GM21381 (cell line): ENCODE data around the gene G6PC2.
"Not testable (repeated sequence)": the region's sequence is repeated elsewhere in the genome, so short reads cannot be mapped to it uniquely, and the experiment has no call there.

Source experiments
- ATAC-seq: cut with Tn5 transposase; IDR thresholded peaks from one replicate; pipeline ENCODE4 v1.9.1; 2021; ENCODE audit warnings: mild to moderate bottlenecking, moderate library complexity; ENCODE audit not compliant: unreplicated experiment

The G6PC2 gene

DNA sequence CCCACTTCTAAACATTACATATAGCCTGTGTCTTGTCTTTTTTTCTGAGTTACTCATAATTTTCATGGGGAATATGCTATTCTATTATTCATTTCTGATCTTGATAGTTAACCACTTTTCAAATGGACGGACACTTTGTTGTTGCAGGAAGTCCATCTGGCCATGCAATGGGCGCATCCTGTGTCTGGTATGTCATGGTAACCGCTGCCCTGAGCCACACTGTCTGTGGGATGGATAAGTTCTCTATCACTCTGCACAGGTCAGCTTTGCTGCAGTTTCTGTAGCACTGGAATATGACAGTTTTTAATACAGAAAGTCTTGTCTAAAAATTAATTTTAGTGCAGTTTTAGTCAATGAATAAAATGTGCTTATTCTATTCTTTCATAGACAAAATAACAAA, 3.3 kb downstream of the G6PC2 start:
- ATAC-seq: no peak

DNA sequence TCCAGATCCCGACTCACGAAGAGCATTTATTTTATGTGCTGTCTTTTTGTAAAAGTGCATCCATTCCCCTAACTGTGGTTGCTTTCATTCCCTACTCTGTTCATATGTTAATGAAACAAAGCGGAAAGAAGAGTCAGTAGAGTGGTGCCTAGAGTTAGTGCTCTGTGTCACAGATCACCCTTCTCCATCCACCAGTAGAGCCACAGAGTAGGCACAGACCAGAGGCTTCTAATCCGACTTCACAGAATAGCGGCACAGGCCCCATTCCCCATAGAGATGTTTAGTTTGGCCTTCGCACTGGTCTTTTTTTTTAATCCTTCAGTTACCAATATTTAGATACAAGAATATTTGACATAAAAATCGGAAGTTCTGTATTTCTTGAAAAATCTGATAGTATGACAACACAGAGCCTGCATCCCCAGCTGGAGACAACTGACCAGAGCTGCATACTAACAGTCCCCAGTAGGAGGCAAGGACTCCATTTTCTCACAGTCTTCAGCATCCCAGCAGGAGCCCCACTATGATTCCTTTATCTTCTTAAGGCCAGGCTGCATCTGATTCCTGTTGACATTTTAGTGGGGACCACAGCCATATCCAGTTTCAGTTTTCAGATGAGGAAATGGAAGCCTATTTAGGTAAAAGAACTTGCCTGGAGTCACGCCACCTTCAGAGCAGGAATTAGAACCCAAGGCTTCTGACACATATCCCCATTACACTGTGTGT, 7.0 kb downstream of the G6PC2 start:
- no peak for ATAC-seq

DNA sequence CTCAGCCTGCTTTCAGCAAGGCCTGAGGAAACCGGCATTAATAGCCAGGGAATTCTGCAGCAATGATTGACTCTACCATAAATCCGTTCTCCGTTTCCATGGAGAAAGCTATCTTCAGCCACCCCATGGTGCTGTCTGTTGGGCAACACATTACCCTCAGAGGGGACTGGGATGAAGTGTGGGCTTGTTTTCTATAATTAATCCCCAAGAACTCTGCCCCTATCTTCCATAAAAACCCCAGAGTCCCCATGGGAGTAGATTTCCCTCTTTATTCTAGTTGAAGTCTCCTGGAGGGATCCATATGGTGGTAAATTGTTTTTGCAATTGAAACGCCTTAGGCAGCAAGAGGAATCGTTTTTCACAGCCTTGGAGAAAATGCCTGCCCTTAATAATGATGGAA, 9.2 kb downstream of the G6PC2 start:
- ATAC-seq: no peak

DNA sequence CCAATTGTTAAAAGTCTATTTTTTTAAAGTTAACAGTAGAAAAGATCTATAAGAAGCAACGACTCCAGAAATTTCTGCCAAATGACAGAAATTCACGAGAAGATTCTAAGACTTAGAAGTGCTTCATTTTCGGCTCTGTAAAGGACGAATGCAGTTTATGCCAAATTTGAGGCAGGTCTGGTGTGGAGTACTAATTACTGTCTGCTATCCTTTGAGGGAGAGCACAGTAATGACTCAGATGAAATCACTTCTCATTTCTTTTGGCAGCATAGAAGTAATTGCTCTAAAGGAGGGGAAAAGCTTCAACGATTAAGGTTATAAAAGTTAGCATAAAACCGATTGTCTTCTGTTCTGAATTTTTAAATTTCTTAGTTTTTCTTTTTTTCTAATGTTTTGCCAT, 11.4 kb downstream of the G6PC2 start:
- ATAC-seq: no peak

DNA sequence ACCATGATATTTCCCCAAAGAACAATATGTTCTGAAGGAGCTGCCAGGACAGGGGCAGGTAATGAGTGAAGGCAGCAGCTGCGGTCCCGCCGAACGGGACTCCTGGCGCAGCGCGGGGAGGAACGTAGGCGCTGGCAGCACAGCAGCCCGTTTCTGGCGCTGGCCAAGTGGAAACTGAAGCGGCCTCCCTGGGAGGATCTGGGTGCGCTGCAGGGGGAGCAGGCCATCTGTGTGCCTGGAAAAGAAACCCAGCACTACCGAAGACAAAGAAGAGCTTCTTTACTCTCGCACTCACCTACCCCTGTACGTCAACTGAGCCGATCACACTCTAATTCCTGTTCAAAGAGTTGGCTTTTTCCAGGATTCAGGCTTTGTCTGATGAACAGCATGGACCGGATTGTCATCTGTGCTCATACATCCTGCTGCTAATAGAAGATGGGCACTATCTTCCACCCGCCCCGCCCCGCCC, 11.8 kb downstream of the G6PC2 start:
- no peak for ATAC-seq

DNA sequence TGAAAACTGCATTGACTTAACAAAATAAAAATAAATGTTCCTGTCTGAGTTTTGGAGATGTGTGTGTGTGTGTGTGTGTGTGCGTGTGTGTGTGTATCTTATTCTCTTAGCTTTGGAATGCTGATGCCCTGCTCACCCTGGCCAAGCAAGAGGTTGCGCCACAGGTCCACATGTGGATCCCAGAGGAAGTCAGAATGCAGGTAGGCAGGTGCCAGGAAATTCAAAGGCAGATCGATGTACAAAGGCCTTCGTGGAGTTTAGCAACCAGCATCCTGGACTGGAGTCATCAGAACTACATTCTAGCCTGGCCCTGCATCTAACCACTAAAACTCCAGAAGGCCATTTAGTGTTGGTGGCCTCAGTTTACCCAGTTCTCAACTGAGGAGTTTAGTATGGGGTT, 12.4 kb downstream of the G6PC2 start:
- no peak for ATAC-seq

DNA sequence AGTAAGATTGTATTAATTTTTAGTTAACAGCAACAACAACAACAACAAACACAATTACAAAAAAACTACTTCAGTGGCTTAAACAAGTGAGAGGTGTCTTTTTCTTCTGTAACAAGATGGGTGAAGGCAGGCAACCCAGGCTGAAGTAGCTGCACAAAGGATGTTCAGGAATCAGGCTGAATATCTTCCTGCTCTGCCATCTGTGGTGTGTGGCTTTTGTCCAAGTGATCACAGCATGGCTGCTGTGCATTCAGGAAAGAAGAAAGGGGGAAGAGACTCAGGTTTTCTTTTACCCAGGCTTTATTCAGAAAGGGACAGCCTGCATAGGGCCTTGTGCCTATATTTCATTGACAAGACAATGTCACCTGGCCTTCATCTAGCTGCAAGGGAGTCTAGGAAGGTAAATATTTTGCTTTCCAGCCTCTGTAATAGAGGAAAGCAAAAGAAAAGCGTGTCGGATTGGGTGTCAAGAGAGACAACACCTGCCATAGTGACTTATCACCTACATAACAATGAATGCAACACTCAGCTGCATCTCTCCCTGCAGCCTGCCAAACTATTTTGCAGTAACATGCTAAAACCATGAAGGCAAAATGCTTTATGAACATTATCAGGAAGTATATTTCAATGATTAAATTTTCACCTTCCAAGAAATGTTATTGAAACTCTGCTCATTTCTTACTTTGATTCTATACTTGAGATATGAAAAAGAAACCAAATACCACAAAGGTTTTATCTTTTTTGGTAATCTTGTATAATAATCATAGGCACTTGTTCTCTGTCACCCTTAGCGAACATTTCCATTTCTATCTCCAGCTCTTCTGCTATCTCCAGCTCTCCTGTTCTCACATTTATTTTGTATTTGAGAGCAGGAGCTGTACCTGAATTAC, 14.6 kb downstream of the G6PC2 start:
- ATAC-seq: no peak

DNA sequence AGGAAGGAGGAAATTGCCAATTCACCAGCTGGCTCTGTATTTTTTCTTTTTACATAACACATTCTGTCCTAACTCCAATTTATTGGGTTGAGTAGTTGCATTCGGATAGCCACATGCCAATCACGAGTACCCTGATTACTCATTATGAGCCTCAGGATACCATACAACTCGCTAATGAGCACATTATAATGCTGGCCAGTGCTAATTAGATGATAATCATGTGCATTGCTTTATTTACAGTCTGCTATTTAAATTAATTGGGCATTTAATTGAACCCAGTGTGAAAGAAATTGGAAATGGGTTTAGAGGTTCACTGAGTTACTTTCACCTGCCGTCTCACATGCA, 15.2 kb downstream of the G6PC2 start:
- no peak for ATAC-seq

DNA sequence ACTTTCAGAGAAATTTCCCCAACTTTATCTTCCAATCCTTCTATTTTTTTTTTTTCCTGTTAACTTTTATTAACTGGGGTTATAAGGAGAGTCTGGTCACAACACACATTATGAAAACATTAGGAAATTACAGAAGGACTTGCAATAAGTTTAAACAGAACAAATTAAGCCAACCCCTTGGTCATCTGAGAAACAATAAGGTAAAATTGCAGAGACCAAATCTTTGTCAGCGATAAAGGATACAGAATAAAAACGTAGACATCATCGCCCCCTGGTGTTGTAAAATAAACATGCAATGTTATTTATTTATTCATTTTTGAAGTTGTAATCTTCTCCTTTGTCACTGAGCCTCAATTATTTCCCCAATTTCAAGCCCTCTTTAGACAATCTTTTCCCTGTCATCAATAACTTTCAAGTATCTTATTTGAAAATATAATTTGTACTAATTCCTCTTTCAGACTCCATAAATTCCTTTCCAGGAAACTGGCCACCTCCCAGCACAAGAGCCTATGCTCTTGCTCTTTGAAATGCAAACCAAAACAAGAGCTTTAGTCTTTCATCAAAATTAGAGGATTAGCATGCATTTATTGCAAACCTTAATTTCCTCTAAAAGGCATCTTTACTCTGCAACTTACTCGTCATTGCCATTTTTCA, 19.5 kb downstream of the G6PC2 start:
- ATAC-seq: no peak

DNA sequence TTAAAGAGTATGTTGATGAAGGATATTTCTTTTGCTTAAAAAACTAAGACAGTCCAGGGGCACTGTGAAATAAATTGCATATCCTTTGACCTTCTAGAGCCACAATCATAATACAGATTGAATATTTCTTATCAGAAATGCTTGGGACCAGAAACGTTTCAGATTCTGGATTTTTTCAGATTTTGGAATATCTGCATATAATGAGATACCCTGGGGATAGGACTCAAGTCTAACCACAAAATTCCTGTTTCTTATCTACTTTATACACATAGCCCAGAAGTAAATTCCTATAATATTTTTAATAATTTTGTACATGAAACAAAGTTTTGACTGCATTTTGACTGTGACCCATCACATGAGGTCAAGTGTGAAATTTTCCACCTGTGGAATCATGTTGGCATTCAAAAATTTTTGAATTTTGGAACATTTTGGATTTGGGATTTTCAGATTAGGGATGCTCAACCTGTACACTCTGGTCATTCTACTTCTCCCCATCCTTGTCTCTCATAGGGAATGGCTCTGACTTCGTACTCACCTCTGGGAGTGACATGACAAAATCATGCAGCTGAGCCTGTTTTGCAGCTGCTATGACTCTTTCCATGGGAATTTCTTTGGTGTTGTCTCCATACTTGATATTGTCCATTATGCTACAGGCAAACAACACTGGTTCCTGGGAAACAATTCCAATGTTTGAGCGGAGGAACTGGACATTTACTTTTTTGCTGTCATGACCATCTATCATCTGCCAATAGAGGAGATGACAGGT, 25.7 kb downstream of the G6PC2 start:
- no peak for ATAC-seq

DNA sequence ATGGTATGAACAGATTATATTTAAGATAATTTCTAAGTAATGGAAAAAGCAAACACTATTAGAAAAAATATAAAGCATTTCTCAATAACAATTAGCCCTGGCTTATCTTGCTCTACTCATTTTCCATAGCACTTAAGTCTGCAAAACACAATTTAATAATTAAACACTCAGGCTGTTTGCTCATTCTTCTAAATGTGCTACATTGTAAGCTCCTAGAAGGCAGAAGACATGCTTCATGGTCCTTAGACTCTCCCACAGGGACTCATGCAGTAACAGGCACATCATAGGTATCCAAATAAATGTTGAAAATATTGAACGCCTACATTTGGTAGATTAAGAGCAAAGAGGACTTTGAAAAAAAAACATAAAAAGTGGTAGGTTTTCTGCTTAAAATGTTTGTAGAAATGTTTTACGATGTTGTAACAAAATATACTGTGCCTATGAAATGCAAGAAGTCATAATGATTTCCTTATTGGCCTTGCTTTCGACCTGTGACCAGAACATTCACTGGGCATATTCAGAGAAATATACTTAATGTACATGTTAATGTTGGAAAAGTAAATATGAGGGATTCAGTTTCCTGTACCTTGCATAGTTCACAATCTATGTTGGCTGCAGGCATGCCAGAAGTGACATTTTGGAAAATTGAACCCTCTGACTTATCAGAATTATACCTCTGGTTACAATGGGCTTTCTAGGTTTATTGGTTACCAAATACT, 27.2 kb downstream of the G6PC2 start:
- ATAC-seq: no peak

DNA sequence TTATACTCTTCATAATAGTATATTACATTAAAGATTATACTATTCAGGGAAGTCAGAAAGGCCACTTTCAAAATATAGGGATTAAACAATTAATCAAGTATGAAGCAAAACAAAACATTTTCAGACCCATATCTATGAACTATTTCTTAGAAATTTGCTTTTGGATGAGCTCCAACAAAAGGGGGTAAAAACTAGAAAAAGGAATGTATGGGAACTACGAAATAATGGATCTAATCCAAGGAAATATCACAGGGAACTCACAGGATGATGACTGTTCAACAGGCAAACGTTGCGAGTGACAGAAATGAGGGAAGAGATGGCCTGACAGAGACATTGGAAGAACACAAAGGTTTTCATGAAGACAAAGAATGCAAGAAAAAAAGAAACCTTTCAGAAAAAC, 27.9 kb downstream of the G6PC2 start:
- ATAC-seq: no peak

DNA sequence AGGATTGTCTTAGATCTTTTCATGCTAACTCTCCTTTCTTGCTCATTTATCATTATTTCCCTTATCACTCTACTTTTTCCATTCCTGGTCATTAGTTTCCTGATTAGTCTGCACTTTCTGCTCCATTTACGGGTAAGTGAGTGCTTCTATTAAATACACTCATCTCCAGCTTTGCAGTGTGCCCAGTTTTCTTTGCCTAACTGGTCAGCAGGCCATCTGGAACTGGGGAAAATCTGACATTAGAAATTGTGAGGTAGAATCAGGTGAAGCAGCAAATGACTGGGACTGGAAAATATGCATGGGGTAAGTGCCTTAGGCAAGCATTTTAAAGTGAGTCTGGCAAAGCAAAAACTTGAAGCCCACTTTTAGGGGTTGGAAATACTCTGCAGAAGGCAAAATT, 29.2 kb downstream of the G6PC2 start:
- ATAC-seq: no peak

DNA sequence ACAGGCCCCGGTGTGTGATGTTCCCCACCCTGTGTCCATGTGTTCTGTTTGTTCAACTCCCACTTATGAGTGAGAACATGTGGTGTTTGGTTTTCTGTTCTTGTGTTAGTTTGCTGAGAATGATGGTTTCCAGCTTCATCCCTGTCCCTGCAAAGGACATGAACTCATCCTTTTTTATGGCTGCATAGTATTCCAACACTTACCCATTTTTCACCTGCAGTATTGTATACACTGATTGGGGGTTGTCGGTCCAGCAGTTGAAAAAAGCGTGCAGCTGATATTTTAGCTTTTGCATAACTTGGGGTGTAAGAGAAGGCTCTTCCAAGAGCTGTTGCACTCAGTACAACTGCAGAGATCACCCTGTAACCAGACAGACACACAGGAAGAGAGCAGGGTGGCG, 31.1 kb downstream of the G6PC2 start:
- not testable (repeated sequence) for ATAC-seq

DNA sequence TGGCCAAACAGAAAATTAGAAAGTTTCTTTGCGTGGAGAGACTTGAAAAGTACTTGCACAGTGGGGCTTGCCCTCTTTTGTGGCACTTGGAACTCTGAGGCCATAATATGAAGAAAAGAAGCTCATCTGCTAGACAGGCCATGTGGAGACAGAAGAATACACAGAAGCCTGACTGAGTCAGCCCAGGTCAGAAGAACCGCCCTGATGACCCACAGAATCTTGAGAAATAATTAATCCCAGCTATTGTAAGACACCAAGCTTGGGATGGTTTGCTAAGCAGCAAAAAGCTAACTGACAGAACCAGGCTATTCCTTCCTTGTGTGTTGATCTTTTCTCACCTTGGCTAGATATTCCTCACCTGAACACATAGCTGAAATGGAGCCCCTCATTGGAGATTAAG, 33.7 kb downstream of the G6PC2 start:
- ATAC-seq: no peak

DNA sequence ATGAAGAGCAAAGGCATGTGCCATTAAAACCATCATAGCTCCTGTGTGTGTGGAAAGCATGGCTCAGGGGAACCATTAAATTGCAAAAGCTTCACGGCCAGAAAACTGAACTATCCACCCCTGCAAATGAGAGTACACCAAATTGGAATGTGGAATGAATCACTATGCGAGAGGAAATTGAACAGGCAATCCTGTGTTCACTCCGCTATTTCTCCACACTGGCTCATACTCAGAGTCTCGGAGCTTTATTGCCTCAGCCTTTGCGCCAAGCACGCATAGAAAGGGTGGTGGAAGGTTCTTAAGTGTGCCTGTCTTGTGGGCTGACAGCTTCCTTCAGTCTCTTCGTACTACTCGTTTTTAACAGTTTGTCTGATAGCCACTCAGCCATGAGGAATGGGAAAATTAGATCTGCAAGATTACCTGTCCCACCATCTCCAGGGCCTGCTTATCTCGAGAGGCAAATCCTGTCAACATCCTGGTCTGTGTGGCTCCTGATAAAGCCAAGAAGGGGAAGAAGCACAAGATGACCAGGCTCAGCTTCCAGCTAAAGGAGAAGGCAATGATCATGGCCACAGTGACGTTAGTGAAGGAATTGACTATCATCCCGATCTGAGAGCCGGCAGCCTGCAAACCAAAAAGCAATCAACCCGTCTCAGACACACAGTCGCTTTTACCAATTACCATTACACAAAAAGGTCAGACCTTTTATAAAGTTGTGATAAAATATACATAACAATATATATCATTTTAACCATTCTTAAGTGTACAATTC, 34.9 kb downstream of the G6PC2 start:
- no peak for ATAC-seq

DNA sequence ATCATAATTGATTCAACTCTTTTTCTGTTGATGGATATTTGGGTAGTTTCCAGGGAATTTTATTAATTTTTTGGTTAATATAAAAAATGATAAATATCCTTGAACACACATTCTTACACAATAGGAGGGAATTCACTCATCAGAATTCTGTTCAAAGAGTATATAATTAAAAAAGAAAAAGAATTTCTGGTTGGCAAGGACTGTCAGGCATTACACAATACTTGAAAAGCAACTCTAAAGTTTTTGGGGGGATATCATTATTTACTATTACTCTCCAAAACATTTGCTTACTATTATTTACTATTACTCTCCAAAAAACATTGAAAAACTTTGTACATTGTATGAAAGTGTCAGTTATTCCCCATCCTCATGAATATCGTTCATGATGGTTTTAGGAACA, 38.0 kb downstream of the G6PC2 start:
- no peak for ATAC-seq

DNA sequence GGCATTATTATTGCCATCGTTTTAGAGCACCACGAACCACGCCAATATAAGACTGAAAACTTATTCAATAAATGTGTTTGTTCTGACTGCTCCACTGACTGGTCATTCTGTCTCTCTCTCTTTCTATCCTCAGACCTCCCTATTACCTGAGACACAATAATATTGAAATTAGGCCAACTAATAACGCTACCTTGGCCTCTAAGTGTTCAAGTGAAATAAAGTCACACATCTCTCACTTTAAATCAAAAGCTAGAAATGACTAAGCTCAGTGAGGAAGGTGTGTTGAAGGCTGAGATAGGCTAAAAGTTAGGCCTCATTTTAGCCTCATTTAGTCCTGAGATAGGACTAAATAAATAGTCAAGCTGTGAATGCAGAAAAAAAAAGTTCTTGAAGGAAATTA, 38.8 kb downstream of the G6PC2 start:
- ATAC-seq: peak; percentile 80

DNA sequence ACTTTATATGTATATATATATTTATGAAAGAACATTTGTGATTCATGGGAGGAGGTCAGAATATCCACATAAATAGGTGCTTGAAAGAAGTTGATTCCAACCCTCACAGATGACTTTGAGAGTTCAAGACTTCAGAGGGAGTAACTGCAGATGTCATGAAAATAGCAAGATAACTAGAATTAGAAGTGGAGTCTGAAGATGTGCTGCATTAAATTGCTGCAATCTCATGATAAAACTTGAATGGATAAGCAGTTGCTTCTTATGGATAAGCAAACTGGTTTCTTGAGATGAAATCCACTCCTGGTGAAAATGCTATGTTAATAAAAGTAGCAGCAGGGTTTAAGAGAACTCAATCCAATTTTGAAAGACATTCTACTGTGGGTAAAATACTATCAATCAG, 40.2 kb downstream of the G6PC2 start:
- no peak for ATAC-seq

DNA sequence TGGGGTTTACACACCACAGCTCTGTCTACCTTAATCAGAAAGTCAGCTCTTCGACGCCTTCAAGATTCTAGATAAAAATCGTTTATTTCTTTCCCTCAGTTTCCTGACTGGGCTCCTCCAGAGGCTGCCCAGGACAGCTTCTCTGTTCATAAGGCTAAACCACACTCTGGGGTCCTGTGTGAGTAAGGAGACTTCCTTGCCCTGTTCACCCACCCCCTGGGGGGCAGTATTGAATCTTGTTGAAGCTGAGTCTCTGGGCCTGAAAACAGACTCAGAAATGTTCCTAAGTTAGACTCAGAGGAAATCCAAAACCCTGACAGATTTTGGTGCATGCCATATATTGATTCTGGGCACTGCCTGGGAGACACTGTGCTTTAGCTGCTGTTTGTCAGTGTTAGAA, 43.0 kb downstream of the G6PC2 start:
- no peak for ATAC-seq
